GM12873 (cell line): ENCODE results near the gene MIPOL1.

Source experiments
- CTCF ChIP-seq: IDR thresholded peaks from 2 replicates; pipeline ENCODE4 v1.5.1; 2012; ENCODE audit warnings: low read depth, mild to moderate bottlenecking, moderate library complexity, low read length, control low read depth; ENCODE audit not compliant: insufficient read depth; ENCODE audit errors: missing control alignments

The MIPOL1 gene

GRCh38 chr14:37457334-37457733 lies 259.6 kb downstream of the MIPOL1 start:
- TF ChIP-seq CTCF, result no peak

GRCh38 chr14:37464192-37464858 lies 266.6 kb downstream of the MIPOL1 start:
- no peak for TF ChIP-seq CTCF

GRCh38 chr14:37466003-37466622 lies 268.4 kb downstream of the MIPOL1 start:
- TF ChIP-seq CTCF, result no peak

DNA sequence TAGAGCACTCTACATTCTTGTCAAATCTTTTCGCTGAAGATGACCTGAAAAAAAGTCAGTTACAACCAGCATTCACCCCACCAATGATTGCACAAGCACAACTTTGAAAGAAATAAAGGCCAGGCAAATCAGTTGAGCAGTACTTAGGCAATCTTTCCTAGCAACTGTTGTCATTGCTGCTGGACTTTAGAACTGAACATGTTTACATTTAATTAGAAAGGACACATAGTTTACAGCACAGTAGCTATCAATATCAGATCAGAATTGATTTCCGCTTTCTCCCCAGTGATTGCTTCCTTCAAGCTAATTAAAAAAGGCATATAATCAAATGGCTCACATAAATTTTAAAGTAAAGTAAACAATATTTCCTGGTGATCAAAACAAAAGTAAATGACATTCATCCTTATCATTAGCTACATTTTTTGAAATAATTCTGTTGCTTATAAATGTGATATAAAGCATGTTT lies 268.9 kb downstream of the MIPOL1 start:
- no peak for TF ChIP-seq CTCF

GRCh38 chr14:37469650-37470049 lies 271.9 kb downstream of the MIPOL1 start:
- TF ChIP-seq CTCF, result no peak

DNA sequence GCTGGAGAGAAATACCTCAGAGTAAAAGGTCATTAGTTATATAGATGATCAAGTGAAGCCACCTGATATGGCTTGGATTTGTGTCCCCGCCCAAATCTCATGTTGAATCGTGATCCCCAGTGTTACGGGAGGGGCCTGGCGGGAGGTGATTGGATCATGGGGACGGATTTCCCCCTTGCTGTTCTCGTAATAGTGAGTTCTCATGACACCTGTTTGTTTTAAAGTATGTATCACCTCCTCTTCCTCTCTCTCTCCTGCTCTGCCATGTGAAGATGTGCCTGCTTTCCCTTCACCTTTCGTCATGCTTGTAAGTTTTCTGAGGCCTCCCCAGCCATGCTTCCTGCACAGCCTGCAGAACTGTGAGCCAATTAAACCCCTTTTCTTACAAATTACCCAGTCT lies 272.5 kb downstream of the MIPOL1 start:
- no peak for TF ChIP-seq CTCF

GRCh38 chr14:37472906-37473305 lies 275.2 kb downstream of the MIPOL1 start:
- TF ChIP-seq CTCF, result no peak
